ENCODE results near the gene NAA25. TPM values are rescaled to one million over a fixed set of nuclear protein-coding genes. Genes with fewer than 3 reads are reported as not detected.

NAA25 gene
- total RNA-seq, 1 donor from 2014 or later, result 23.1 TPM

GRCh38 chr12:111993292-111994150 is 115.1 kb downstream of the NAA25 start:
- intact Hi-C loops (cut with DNase I), result no loop called here

GRCh38 chr12:111992464-111992863 is 116.1 kb downstream of the NAA25 start:
- no peak for DNase-seq (ENCODE audit: low spot score)
- intact Hi-C loops (cut with DNase I), result no loop called here

More at GRCh38 chr12:111993292-111994150, 115.1 kb downstream of the NAA25 start:
- no peak for DNase-seq (ENCODE audit: low spot score)

GRCh38 chr12:111991946-111992345 is 116.6 kb downstream of the NAA25 start:
- intact Hi-C loops (cut with DNase I), result no loop called here

GRCh38 chr12:111991535-111991934 is 117.0 kb downstream of the NAA25 start:
- intact Hi-C loops (cut with DNase I), result no loop called here
- DNase-seq (ENCODE audit: low spot score), result no peak

More at GRCh38 chr12:111991946-111992345, 116.6 kb downstream of the NAA25 start:
- no peak for DNase-seq (ENCODE audit: low spot score)

- DNase-seq (ENCODE audit: low spot score), result no peak
- intact Hi-C loops (cut with DNase I), result no loop called here
These were observed 123.8 kb downstream of the NAA25 start for GRCh38 chr12:111984820-111985219.

GRCh38 chr12:111981987-111982386 is 126.6 kb downstream of the NAA25 start:
- intact Hi-C loops (cut with DNase I), result no loop called here
- no peak for DNase-seq (ENCODE audit: low spot score)

GRCh38 chr12:111980598-111980997 is 128.0 kb downstream of the NAA25 start:
- intact Hi-C loops (cut with DNase I), result no loop called here
- DNase-seq (ENCODE audit: low spot score), result no peak

GRCh38 chr12:111978545-111978944 is 130.0 kb downstream of the NAA25 start:
- intact Hi-C loops (cut with DNase I), result no loop called here
- DNase-seq (ENCODE audit: low spot score), result no peak

GRCh38 chr12:111976860-111977259 is 131.7 kb downstream of the NAA25 start:
- no peak for DNase-seq (ENCODE audit: low spot score)
- intact Hi-C loops (cut with DNase I), result no loop called here

Small RNA genes lying within 50 kb of the gene (microRNA-seq; reads per million reads assigned to microRNA genes)
- gene MIR3657, result not detected

Other genes starting within 250 kb of the NAA25 start
- 32.2 TPM for gene TMEM116, start 95.6 kb downstream of the NAA25 start, total RNA-seq
- 42.1 TPM for gene ERP29, start 95.4 kb downstream of the NAA25 start, total RNA-seq
- gene TRAFD1, start 16.8 kb upstream of the NAA25 start, total RNA-seq, result 32.3 TPM

Data from cardiac septum (tissue), 1 donor.